Esophagus squamous epithelium (tissue), 4 donors: Measurements from ENCODE around the gene DPY19L1.
"Not testable (repeated sequence)": the region's sequence is repeated elsewhere in the genome, so short reads cannot be mapped to it uniquely, and the experiment has no call there.

Source experiments
- POLR2A ChIP-seq, 4 donors: fragments of 450-650 bp; IDR thresholded peaks; one replicate each; pipeline ENCODE4 v1.6.1; 2017; ENCODE audit warnings: antibody characterized with exemption in 4 of 4, mild to moderate bottlenecking in 4 of 4, moderate library complexity in 3 of 4
- TF ChIP-seq, protein P1 (sequence below), 6 experiments: fragments of 450-650 bp in 4 of 6; fragments of 200-600 bp in 2 of 6; sonication (generic) in 2 of 6; IDR thresholded peaks; one replicate each; pipeline ENCODE4 v1.5.1; 2016 to 2019; ENCODE audit warnings: antibody characterized with exemption in 6 of 6, mild to moderate bottlenecking in 4 of 6, moderate library complexity in 4 of 6

DNA sequence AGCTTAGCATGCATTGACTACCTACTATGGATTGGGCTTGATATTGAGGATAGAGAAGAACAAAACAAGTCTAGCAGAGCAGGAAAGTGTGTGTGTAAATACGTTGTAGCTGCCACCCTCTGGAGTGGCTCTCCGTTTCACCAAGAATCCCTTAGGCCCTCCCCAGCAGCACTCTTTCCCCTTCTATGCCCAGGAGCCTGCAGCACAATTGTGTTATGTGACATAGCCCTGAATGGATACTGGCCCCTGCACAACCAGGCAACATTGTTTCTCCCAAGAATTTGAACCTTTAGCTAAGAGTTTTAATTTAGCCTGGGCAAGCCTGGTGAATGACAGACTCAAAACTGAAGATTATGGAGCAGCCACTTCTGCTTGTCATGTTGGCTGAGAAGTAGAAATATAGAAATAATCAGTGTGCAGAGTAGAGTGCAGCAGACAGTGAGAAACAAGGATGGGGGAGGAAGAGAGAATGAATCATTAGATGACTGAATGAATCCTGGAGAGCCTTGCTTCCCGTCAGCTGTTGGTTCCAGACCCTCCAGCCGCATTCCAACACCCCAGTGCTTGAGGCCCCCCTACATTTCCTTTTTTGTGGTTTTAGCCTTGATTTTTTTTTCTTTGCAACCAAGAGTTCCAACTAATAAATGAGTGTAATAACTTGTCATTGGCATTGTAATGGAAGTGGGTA, 16.3 kb upstream of the DPY19L1 start:
- TF ChIP-seq POLR2A (IDR thresholded peaks at IDR 0.05): not testable (repeated sequence)
- TF ChIP-seq, protein P1, sequence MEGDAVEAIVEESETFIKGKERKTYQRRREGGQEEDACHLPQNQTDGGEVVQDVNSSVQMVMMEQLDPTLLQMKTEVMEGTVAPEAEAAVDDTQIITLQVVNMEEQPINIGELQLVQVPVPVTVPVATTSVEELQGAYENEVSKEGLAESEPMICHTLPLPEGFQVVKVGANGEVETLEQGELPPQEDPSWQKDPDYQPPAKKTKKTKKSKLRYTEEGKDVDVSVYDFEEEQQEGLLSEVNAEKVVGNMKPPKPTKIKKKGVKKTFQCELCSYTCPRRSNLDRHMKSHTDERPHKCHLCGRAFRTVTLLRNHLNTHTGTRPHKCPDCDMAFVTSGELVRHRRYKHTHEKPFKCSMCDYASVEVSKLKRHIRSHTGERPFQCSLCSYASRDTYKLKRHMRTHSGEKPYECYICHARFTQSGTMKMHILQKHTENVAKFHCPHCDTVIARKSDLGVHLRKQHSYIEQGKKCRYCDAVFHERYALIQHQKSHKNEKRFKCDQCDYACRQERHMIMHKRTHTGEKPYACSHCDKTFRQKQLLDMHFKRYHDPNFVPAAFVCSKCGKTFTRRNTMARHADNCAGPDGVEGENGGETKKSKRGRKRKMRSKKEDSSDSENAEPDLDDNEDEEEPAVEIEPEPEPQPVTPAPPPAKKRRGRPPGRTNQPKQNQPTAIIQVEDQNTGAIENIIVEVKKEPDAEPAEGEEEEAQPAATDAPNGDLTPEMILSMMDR (IDR thresholded peaks at IDR 0.05): not testable (repeated sequence)
